Myocyte (in vitro differentiated cells): Measurements from ENCODE around the gene CCR9. TPM values are rescaled to one million over a fixed set of nuclear protein-coding genes. Genes with fewer than 3 reads are reported as not detected.

Source experiments
- DNase-seq: peaks from one replicate; pipeline ENCODE4 v3.0.0-alpha.2; 2012; ENCODE audit warnings: low read depth
- total RNA-seq: library from RNA; depleted of rRNA; stranded (reverse); fragments of >200 nt; gene quantifications from 2 replicates; pipeline ENCODE4 v1.2.3, GENCODE V29; 2014

Gene CCR9
- total RNA-seq, 1 donor from 2014 or later: not detected

GRCh38 chr3:45872569-45872968 is 13.8 kb upstream of the CCR9 start:
- no peak for DNase-seq

- no peak for DNase-seq
Observed at GRCh38 chr3:45873036-45873435, 13.3 kb upstream of the CCR9 start.

GRCh38 chr3:45873638-45874037 is 12.7 kb upstream of the CCR9 start:
- DNase-seq: no peak

- peak; percentile 11 for DNase-seq
Observed at GRCh38 chr3:45874677-45875346, 11.5 kb upstream of the CCR9 start.

- DNase-seq: no peak
Observed at GRCh38 chr3:45878124-45878523, 8.2 kb upstream of the CCR9 start.

GRCh38 chr3:45880725-45881077 is 5.6 kb upstream of the CCR9 start:
- no peak for DNase-seq

- DNase-seq: peak; percentile 27
Observed at GRCh38 chr3:45881078-45882022, 5.0 kb upstream of the CCR9 start.

GRCh38 chr3:45884368-45885201 is 1.8 kb upstream of the CCR9 start:
- no peak for DNase-seq

GRCh38 chr3:45887285-45887684 is 942 bp downstream of the CCR9 start:
- no peak for DNase-seq

- no peak for DNase-seq
Observed at GRCh38 chr3:45887759-45888511, 1.6 kb downstream of the CCR9 start.

GRCh38 chr3:45889337-45889736 is 3.0 kb downstream of the CCR9 start:
- no peak for DNase-seq

- DNase-seq: peak; percentile 30
Observed at GRCh38 chr3:45890405-45890804, 4.1 kb downstream of the CCR9 start.

GRCh38 chr3:45892161-45892560 is 5.8 kb downstream of the CCR9 start:
- DNase-seq: no peak

GRCh38 chr3:45894015-45894414 is 7.7 kb downstream of the CCR9 start:
- no peak for DNase-seq

- no peak for DNase-seq
Observed at GRCh38 chr3:45895686-45896468, 9.5 kb downstream of the CCR9 start.

- peak; percentile 13 for DNase-seq
Observed at GRCh38 chr3:45896956-45897355, 10.6 kb downstream of the CCR9 start.

- DNase-seq: no peak
Observed at GRCh38 chr3:45904931-45905330, 18.6 kb downstream of the CCR9 start.

- no peak for DNase-seq
Observed at GRCh38 chr3:45905755-45906154, 19.4 kb downstream of the CCR9 start.

GRCh38 chr3:45906681-45907407 is 20.5 kb downstream of the CCR9 start:
- DNase-seq: peak; percentile 83
